GM19193 (cell line): ENCODE measurements around the gene GOT1.

ENCODE experiments used
- POLR2A ChIP-seq: IDR thresholded peaks from 4 replicates; pipeline ENCODE4 v1.6.1; 2011; ENCODE audit not compliant: insufficient read depth, insufficient read length; ENCODE audit errors: extremely low read depth

GOT1 gene

GRCh38 chr10:99430451-99431189, at the start of gene GOT1:
GOT1 (minus strand) TSS chr10:99430624; CDS start chr10:99430565, 59 bp downstream.
- TF ChIP-seq POLR2A: peak; percentile 85

DNA sequence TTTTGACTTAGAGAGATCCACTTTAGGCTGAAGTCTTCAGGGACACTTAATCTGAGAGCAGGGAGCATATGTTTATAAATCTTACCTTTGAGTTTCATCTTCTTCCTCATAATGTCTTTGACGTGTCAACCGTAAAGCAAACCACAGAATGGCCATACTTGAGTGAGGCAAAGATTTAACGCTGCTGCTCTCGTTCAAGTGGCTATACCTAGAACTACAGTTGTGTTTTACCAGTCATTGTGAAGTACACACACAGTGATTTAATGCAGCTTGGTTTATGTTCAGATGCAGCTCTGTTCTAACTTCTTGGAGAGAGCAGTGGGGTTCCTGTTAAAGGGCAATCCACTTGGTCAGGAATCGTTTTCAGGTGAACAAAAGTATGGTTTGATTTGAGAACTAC, 39.9 kb upstream of the GOT1 start:
- TF ChIP-seq POLR2A: no peak

- TF ChIP-seq POLR2A: no peak
Measured at GRCh38 chr10:99467236-99467999, 37.0 kb upstream of the GOT1 start.

DNA sequence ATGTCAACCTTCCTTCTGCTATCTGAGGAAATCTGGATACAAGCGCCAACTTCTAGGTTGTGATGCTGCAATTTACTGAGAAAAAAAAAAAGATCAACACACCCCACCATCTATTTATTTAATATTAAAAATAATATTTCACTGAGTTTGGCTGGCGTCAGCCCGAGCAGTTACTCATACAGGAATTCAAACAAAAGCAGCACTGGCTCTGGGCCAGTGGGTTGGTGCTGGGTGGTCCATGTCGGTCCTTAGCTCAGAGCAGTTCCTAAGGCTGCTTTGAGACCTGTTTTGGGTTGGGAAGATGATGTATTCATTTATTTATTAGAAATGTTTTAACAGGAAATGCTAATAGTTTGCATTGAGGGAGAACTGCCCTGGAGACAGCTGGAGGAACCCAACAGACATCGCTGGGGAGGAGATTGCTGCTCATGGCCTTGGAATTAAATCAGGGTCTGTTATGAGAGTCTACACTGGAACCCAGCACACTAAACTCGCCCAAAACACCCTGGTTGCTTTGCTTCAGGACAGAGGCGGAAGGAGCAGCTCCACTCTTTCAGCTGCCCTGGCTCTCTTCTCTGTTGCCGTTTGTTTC, 36.3 kb upstream of the GOT1 start:
- no peak for TF ChIP-seq POLR2A

DNA sequence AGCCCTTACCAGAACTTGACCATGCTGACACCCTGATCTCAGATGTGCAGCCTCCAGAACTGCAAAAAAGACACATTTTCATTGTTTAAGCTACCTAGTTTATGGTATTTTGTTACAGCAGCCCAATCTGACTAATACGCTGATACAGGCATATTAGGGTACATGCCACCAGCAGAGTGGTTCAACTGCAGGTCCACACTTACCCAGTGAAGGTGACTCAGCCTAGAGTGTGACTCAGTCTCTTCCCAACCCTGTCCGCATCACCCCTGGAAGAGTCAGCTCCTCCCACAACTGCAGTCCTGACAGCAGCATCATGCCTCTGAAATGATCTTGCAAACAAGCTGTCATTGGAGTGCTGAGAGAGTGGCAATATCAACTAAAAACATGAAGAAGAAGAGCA, 30.8 kb upstream of the GOT1 start:
- no peak for TF ChIP-seq POLR2A

DNA sequence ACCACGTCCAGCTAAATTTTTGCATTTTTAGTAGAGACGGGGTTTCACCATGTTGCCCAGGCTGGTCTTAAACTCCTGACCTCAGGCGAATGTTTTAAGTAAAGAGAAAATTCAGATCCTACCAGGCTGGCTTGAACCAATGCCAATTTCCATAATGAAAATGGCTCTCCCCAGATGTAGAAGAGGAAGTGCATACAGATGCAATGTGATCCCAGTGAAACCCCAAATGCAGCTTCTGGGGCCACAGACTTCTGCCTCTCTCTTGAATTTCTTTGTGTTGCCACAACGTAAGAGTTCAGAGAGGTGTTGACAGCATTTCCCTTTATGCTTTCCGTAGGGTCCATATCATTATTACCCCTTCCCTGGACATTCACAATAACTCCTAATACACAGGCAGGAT, 29.6 kb upstream of the GOT1 start:
- TF ChIP-seq POLR2A: no peak

- TF ChIP-seq POLR2A: no peak
Measured at GRCh38 chr10:99459217-99459616, 28.8 kb upstream of the GOT1 start.

DNA sequence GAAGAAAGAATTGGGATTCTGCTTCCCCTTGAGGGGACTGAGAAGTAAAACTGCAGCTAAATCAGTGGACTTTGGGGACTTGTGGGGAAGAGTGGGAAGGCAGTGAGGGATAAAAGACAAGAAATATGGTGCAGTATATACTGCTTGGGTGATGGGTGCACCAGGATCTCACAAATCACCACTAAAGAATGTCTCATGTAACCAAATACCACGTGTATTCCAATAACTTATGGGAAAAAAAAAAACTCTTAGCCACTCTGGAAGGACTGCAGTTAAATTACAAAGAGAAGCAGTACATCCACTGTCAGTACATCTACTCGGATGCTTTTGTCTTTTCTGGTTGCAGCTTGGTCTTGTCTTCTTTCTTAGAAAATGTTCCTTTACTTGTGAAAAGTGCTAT, 27.4 kb upstream of the GOT1 start:
- no peak for TF ChIP-seq POLR2A

GRCh38 chr10:99456931-99457288, 26.5 kb upstream of the GOT1 start:
- TF ChIP-seq POLR2A: no peak

GRCh38 chr10:99456207-99456930, 25.9 kb upstream of the GOT1 start:
- TF ChIP-seq POLR2A: no peak

- TF ChIP-seq POLR2A: no peak
Measured at GRCh38 chr10:99451981-99452380, 21.6 kb upstream of the GOT1 start.

DNA sequence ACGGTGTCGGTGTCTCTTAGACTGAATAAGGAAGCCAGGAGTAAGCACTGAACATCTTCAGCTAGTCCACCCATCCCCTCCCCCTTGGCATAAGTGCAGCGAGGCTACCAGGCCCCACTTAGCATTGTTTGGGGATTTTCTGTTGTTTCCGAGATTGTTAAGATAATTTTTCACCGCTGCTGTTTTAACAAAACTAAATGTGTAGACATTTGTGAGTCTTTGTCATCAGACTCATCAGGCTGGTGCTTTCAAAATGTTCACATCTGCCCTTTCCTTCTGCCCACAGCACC, 21.0 kb upstream of the GOT1 start:
- TF ChIP-seq POLR2A: no peak

DNA sequence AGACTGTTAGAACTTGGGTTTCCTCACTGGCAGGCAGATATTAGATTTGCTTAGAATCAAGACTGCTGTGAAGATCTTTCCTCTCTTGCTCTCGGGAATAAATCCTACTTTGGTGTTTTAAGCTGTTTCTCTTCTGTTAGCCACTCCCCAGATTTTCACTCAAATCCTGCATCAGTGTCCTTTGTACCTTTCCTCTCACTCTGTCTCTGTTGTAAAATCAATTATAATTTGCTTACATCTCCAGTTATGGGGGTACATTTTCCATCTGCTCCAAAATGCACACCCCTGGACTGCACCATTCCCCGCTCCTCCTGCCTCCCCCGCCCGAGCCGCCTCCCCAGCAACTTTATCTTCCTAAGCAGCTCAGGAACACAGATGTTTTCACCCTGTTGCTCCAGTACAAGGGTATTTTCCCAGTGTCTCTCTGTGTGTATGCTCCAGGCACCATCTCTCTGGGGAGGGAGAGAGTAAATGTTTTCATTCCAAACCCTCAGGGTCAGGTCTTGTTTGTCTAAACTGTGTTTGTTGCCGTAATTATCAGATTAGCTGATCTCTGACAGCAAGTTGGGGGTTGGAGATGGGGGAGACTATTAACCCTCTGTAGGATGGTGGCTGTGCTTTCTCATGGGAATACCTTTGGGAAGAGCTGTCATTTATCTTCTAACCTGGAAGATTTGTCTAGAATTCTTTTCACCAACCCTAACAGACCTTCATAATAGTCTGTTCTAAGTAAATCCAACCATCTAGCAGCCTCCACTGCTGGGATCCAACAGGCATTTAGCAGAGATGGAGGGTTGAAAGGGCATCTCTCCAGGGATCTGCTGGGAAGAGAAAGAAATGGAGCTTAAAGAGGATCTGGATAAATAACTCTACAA, 20.4 kb upstream of the GOT1 start:
- no peak for TF ChIP-seq POLR2A

DNA sequence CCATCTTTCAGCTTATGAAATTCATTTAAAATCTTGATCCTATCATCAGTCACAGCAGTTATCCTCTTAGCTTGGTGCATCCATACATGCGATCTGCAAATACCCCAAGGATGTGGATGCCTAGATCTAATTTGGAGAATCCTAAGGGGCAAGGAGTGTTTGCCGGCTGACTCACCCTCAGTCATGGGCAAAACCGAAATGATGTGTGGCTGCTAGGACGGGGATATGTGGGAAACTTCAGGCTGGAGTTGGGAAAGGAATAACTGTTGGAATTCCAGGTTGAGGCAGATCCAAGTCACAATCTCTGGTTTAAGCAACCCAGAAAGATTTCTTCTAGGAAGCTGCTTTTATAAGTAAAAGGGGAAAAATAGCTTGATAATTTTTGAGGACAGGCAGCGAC, 19.7 kb upstream of the GOT1 start:
- TF ChIP-seq POLR2A: no peak

DNA sequence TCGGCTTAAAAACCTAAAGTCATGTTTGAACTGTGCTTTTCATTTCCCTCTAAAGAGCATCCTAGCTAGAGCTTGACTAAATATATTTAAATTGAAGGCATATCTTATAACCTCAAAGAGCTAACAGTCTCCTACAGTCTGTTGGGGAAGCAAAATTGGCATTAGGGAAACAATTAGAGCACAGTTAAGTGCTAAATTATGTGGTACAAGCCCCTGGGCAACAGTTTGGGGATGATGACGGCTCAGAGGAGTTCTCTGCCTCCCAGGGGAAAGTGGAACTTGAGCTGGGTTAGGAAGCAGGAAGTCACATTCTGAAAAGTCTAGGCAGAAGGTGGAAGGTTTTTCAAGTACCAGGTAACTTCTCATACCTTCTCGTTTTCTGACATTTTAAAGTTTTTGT, 18.6 kb upstream of the GOT1 start:
- TF ChIP-seq POLR2A: no peak

GRCh38 chr10:99444383-99445045, 14.1 kb upstream of the GOT1 start:
- no peak for TF ChIP-seq POLR2A
